ENCODE results near the gene SCYGR2.

- no peak for TF ChIP-seq CTCF (IDR thresholded peaks at IDR 0.05; ENCODE audit: borderline replicate concordance, extremely low read depth, low read length, poor library complexity, severe bottlenecking)
- no peak for TF ChIP-seq EZH2 (IDR thresholded peaks at IDR 0.05; ENCODE audit: borderline replicate concordance, low read depth, low read length, severe bottlenecking)
Measured at GRCh38 chr2:227614246-227614645, 15.6 kb downstream of the SCYGR2 start.

All from DND-41 (cell line).